GM19035 (cell line): ENCODE measurements around the gene SH3BP1.

ENCODE experiments used
- ATAC-seq: cut with Tn5 transposase; IDR thresholded peaks from one replicate; pipeline ENCODE4 v1.9.1; 2021; ENCODE audit not compliant: unreplicated experiment

The SH3BP1 gene

GRCh38 chr22:37632174-37633088 lies 7.0 kb upstream of the SH3BP1 start:
- no peak for ATAC-seq

DNA sequence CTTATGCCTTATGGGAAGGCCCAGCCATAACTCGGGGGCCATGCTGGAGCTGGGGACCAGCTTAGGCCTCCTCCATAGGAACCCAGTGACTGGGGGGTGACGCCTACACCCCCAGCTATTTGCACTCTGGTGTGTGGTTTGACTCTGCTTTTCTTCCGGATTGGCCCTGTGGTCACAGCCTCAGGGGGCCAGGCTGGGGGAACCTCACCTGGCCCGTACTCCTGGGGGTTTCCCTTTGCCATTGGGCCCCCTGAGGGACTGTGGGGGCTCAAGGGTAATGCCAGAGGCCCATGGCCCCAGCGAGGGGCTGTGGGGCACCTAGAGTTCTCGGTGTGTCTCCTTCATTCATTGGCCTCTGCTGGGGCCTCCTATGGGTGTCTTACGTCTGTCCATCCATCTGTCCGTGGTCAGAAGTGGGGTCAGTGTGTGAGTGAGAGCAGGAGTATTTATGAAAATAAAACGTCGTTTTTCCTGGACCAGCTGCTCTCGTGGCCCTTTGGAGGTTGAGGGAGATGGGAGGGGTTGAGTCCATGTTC lies 6.3 kb upstream of the SH3BP1 start:
- peak; percentile 56 for ATAC-seq

DNA sequence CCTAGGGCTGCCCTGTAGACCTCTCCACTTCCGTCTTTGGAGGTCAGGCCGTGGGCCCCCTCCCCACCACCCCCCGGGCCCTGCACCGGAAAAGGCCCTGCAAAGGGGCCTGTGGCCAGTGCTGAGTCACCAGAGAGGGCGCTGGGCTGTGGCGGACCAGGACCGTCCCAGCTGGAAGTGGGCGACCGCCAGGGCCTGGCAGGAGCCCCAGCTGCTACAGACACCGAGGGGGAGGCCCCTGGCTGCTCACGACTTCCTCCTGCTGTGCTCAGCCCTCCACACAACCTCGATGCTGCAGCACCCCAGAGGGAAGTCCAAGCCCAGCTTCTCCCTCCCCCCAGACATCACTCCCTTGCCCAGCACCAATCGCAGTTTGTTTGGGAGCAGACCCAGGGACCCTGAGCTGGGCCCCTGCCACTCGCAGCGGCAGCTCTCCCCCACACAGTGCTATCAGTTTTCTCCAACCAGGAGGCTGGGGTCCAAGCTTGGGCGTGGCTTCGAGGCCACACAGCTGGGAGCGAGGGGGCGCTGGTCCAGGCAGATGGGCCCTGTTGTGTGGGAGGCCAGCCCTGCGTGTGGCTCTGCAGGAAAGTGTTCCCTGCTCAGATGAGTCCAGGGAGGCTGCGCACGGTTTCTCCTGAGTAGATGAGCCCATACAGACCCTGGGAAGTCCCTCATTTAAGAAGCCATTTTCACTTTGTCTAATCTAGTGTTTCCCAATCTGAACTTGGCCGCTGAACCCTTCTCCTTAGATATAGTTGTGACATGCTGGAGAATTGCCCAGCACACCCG lies 5.6 kb upstream of the SH3BP1 start:
- ATAC-seq, result peak; percentile 49

GRCh38 chr22:37634417-37634924 lies 5.0 kb upstream of the SH3BP1 start:
- no peak for ATAC-seq

GRCh38 chr22:37635157-37635556 lies 4.3 kb upstream of the SH3BP1 start:
- no peak for ATAC-seq

DNA sequence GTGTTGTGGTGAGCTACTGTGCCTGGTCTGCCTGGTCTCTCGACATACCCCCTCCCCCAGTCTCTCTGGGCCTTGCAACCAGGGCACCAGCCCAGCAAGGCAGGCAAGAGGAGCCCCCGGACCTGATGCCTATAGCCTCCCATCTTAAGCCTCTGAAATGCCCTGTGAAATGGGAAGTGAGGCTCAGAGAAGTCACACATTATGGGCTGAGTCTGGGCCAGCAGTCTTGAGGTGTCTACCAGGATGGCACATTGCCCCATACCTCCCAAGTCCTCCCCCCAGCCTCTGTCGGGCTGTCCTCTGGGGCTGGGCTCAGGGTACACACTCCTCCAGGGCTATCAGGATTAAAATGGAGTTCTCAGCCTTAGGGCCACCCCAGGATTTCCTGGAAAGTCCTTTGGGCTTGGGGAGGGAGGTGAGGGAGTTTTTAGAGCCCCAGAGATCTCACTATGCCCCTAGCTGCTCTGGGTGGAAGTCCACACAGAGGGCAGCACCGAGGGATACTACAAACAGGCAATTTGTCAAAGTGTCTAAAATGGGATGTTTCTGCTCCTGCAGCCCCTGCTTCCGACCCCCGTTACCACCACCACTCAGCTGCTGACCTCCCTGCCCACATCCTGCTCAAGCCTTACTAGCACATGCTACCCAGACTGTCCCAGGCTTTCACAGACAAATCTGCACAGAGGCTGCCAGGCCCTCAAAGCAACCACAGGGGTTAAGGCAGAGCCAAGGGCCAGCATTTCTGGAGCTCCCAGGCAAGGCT lies 3.1 kb upstream of the SH3BP1 start:
- no peak for ATAC-seq

- ATAC-seq, result no peak
Measured at GRCh38 chr22:37636949-37637273, 2.6 kb upstream of the SH3BP1 start.

GRCh38 chr22:37638391-37639069 lies 939 bp upstream of the SH3BP1 start:
- ATAC-seq, result no peak

- no peak for ATAC-seq
Measured at GRCh38 chr22:37639771-37640590, 512 bp downstream of the SH3BP1 start.

DNA sequence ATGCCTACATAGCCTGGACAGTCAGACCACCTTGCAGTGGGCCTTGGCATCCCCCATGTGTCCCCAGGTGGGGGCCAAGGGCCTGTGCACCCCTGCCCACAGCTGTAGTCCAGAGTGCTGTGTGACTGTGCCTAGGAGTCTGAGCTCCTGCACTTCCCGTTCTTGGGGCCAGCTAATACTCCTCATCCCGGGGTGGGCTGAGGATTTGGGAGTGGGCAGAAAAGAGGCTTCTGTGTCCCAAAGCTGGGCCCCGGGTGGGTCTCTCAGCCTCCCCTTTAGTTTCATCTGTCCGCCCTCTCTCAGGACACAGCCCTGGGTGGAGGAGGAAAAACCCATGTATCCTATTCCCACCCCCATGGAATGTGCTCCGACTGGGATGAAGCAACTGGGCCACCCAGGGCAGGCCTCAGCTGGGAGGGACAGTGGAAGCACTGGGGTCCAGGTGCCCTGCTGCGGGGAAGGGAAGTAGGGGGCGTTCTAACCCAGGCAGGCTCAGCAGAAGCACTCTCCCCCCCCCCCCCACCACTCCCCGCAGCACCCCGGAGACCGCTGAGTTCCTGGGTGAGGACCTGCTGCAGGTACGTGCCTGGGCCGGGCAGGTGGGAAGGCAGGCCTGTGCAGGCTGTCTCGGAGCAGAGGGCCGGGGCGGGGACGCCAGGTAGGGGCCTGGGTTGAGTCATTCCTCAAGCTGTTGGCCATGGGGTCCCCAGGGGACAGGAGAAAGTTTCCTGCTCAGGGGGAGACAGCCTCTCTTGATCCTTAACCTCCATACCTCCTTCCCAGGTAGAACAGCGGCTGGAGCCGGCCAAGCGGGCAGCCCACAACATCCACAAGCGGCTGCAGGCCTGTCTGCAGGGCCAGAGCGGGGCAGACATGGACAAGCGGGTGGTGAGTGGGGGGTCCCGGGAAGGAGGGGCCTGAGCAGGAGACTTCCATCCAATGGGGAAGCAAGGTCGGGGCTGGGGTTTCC lies 1.4 kb downstream of the SH3BP1 start:
- ATAC-seq, result no peak

- ATAC-seq, result no peak
Measured at GRCh38 chr22:37641561-37641949, 2.1 kb downstream of the SH3BP1 start.

- no peak for ATAC-seq
Measured at GRCh38 chr22:37643225-37643847, 3.9 kb downstream of the SH3BP1 start.

- ATAC-seq, result no peak
Measured at GRCh38 chr22:37647317-37647716, 7.8 kb downstream of the SH3BP1 start.

DNA sequence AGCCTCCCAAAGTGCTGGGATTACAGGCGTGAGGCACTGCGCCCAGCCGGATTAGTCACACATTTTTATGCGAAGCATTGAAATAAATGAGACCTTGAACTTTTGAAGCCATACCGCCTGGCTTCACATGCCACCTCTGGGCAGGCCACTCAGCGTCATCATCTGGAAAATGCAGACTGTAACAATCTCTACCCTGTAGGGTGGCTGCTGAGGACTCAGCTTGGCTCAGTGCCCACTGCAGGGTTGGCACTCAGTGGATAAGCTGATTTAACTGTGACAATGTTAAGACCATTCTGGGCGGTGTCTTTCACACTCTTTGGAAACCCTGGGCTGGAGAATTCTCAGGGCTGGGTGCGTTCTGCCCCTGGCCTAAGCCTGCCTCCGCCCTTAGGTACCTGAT lies 8.5 kb downstream of the SH3BP1 start:
- ATAC-seq, result no peak

- ATAC-seq, result no peak
Measured at GRCh38 chr22:37650463-37651136, 11.1 kb downstream of the SH3BP1 start.

DNA sequence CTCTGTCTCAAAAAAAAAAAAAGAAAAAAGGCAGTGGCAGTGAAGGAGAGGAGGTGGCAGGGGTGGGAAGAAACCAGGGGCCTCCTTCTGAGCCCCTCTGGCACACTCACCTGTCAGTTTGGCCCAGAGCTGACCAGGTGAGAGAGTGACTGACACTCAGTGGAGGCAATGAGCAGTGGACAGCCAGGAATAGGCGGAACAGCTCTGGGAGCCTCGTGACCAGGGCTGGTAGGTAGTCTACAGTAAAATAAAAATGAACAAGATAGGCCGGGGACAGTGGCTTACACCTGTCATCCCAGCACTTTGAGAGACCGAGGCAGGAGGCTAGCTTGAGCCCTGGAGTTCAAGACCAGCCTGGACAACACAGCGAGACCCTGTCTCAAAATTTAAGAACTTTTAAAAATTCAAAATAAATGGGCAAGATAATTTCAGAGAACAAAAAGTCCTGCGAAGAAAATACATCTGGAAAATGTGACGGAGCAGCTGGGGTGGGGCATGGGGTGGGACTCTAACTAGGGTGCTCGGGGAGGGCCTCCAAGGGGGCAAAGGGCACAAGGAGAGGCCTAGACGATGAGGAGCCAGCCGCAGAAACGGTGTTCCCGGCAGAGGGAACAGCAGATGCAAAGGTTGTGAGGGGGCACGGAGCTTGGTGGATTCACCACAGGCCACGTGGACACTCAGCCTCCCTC lies 15.2 kb downstream of the SH3BP1 start:
- no peak for ATAC-seq

- ATAC-seq, result no peak
Measured at GRCh38 chr22:37655252-37655563, 15.7 kb downstream of the SH3BP1 start.
